Suprapubic skin (tissue), 4 donors: ENCODE results near the gene TSNAX. TPM values are rescaled to one million over a fixed set of nuclear protein-coding genes. Genes with fewer than 3 reads are reported as not detected.
"Not testable (repeated sequence)": the region's sequence is repeated elsewhere in the genome, so short reads cannot be mapped to it uniquely, and the experiment has no call there.

Experiments used
- DNase-seq, 2 donors: peaks; one replicate each; pipeline ENCODE4 v3.0.0-alpha.2; 2019; ENCODE audit warnings: low spot score in 2 of 2
- H3K27ac ChIP-seq: fragments of 200-600 bp; sonication (generic); one replicate; pipeline ENCODE4 v1.5.1; 2019
- H3K27me3 ChIP-seq: fragments of 200-600 bp; sonication (generic); one replicate; pipeline ENCODE4 v1.5.1; 2019
- H3K36me3 ChIP-seq: fragments of 200-600 bp; sonication (generic); one replicate; pipeline ENCODE4 v1.5.1; 2019
- H3K4me1 ChIP-seq: fragments of 200-600 bp; sonication (generic); one replicate; pipeline ENCODE4 v1.5.1; 2019
- H3K4me3 ChIP-seq: fragments of 200-600 bp; sonication (generic); one replicate; pipeline ENCODE4 v1.5.1; 2019; ENCODE audit warnings: mild to moderate bottlenecking
- H3K9me3 ChIP-seq: fragments of 200-600 bp; sonication (generic); one replicate; pipeline ENCODE4 v1.5.1; 2019
- CTCF ChIP-seq, 2 donors: fragments of 200-600 bp in 1 of 2; fragments of 450-650 bp in 1 of 2; sonication (generic) in 1 of 2; IDR thresholded peaks; one replicate each; pipeline ENCODE4 v1.5.1; 2016 to 2019; ENCODE audit warnings: antibody characterized with exemption in 2 of 2, mild to moderate bottlenecking in 1 of 2, moderate library complexity in 1 of 2
- EP300 ChIP-seq: sonication (generic); formaldehyde crosslinking; IDR thresholded peaks from one replicate; pipeline ENCODE4 v1.6.1; 2017; ENCODE audit warnings: antibody characterized with exemption
- POLR2A ChIP-seq, 2 donors: fragments of 450-650 bp; IDR thresholded peaks; one replicate each; pipeline ENCODE4 v1.6.1; 2017; ENCODE audit warnings: antibody characterized with exemption in 2 of 2, mild to moderate bottlenecking in 2 of 2, moderate library complexity in 2 of 2
- POLR2AphosphoS5 ChIP-seq, 3 donors: sonication (generic); formaldehyde crosslinking; IDR thresholded peaks; one replicate each; pipeline ENCODE4 v1.6.1; 2017; ENCODE audit warnings: antibody characterized with exemption in 3 of 3
- WGBS: methylation state at CpG from one replicate; pipeline ENCODE4 v1.1.5; 2018; 5-methylcytosine and 5-hydroxymethylcytosine counted together
- total RNA-seq, 4 donors: library from RNA; depleted of rRNA; stranded (reverse); fragments of >200 nt; gene quantifications; one replicate each; pipeline ENCODE4 v1.1.0, GENCODE V29; 2016

The TSNAX gene
- total RNA-seq, 4 donors from 2014 or later = 18.8 to 36.4 (median 25.4) TPM

DNA sequence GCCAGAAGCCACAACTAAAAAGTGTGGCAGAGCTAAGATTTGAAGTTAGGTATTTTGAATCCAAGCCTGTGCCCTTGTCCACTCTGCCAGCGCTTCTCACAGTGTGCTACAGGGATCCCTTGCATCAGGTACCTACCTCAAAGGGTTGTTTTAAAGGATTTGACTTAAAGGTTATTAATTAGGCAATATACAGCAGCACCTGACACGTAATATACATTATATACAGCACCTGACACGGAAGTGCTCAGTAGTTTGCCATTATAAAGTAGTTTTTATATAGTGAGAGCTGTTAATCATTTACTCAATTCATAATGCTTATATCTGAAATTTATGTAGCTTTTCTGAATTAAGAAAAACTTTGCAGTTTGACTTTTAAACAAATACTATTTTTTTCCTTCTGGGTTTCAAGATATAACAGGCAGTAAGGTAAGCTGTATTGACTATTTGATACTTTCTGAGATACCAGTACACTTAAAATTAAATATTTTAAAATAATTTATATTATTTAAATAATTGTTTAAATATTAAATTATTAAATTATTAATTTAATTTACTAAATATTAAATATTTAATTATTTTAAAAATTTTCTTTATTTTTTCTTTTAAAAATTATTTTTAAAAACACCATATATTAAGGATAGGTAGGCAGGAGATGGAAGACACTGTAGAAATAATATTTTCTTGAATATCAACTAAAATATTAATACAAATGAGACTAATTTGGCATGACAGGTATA, 33.3 kb downstream of the TSNAX start:
- Histone ChIP-seq H3K4me1 (no peaks in the 10 kb centered on the region), H3K9me3 (no peaks in the 10 kb centered on the region), H3K27ac (no peak overlapping the region), H3K36me3 (peaks cover 22% of the 10 kb centered on the region), H3K27me3 (no peaks in the 10 kb centered on the region), H3K4me3 (no peak overlapping the region)
- 96% methylated on average over 3 of the region's 3 CpGs for WGBS
- TF ChIP-seq POLR2A (IDR thresholded peaks at IDR 0.05) (no peak), POLR2AphosphoS5 (IDR thresholded peaks at IDR 0.05) (no peak), CTCF (IDR thresholded peaks at IDR 0.05) (no peak), EP300 (no peak)
- no peak for DNase-seq

GRCh38 chr1:231563247-231563646, 34.8 kb downstream of the TSNAX start:
- Histone ChIP-seq H3K4me1 (no peaks in the 10 kb centered on the region), H3K27ac (no peak overlapping the region), H3K4me3 (no peak overlapping the region), H3K9me3 (no peaks in the 10 kb centered on the region), H3K36me3 (peaks cover 22% of the 10 kb centered on the region), H3K27me3 (no peaks in the 10 kb centered on the region)
- 82% methylated on average over 2 of the region's 2 CpGs for WGBS
- TF ChIP-seq EP300 (no peak), POLR2AphosphoS5 (IDR thresholded peaks at IDR 0.05) (no peak), POLR2A (IDR thresholded peaks at IDR 0.05) (no peak), CTCF (IDR thresholded peaks at IDR 0.05) (no peak)
- no peak for DNase-seq

DNA sequence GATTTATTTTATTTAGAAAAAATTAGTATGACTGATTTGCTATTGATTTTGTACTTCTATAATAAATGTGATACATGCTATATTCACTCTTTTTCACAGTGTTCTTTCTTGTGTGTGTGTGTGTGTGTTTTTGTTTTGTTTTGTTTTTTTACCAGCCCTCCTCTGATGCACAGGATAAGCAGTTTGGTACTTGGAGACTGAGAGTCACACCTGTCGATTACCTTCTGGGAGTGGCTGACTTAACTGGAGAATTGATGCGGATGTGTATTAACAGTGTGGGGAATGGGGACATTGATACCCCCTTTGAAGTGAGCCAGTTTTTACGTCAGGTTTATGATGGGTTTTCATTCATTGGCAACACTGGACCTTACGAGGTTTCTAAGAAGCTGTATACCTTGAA, 35.9 kb downstream of the TSNAX start:
- Histone ChIP-seq H3K27ac (no peak overlapping the region), H3K9me3 (no peaks in the 10 kb centered on the region), H3K4me1 (no peaks in the 10 kb centered on the region), H3K36me3 (peaks cover 22% of the 10 kb centered on the region), H3K27me3 (no peaks in the 10 kb centered on the region), H3K4me3 (no peak overlapping the region)
- TF ChIP-seq EP300 (no peak), POLR2AphosphoS5 (IDR thresholded peaks at IDR 0.05) (no peak), CTCF (IDR thresholded peaks at IDR 0.05) (no peak), POLR2A (IDR thresholded peaks at IDR 0.05) (no peak)
- no peak for DNase-seq
- WGBS = 98% methylated on average over 4 of the region's 4 CpGs

GRCh38 chr1:231566496-231566895, 38.0 kb downstream of the TSNAX start:
- Histone ChIP-seq H3K36me3 (peaks cover 15% of the 10 kb centered on the region), H3K27me3 (no peaks in the 10 kb centered on the region), H3K9me3 (no peaks in the 10 kb centered on the region), H3K27ac (no peak overlapping the region), H3K4me3 (no peak overlapping the region), H3K4me1 (peaks cover 1% of the 10 kb centered on the region)
- 96% methylated on average over 2 of the region's 2 CpGs for WGBS
- TF ChIP-seq POLR2AphosphoS5 (IDR thresholded peaks at IDR 0.05) = no peak
- TF ChIP-seq CTCF (IDR thresholded peaks at IDR 0.05) = no peak
- no peak for TF ChIP-seq POLR2A (IDR thresholded peaks at IDR 0.05)
- no peak for TF ChIP-seq EP300
- no peak for DNase-seq

DNA sequence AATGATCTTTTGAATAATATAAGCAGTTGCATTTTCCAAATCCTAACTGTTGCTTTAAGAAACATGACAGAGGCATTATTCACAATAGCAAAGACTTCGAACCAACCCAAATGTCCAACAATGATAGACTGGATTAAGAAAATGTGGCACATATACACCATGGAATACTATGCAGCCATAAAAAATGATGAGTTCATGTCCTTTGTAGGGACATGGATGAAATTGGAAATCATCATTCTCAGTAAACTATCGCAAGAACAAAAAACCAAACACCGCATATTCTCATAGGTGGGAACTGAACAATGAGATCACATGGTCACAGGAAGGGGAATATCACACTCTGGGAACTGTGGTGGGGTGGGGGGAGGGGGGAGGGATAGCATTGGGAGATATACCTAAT, 41.8 kb downstream of the TSNAX start:
- H3K27ac ChIP-seq, H3K4me3 ChIP-seq, H3K4me1 ChIP-seq, H3K9me3 ChIP-seq, DNase-seq, H3K27me3 ChIP-seq, H3K36me3 ChIP-seq: not testable (repeated sequence)
- 94% methylated on average over 3 of the region's 3 CpGs for WGBS

DNA sequence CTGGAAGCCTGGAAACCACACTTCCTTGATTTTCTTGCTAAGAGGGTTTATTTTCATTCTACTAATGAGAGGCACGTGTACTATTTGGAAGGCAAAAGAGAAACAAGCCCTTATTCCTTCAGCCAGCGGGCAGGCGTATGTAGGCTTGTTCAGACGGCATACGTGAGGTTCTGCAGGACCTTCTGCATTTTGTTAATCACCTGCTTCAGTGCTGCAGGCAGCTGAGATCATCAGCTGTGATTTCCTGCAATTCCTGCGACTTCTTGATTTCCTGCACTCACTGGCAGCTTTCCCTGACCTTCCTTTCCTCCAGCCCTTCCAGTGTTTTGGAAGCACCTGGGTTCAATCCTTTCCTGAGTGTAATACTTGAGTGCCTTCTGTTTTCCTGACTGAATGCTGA, 43.4 kb downstream of the TSNAX start:
- H3K27ac ChIP-seq = peak overlapping the region; percentile 47

More for the DNA sequence above, 43.4 kb downstream of the TSNAX start:
- no peaks in the 10 kb centered on the region for H3K27me3 ChIP-seq
- H3K9me3 ChIP-seq = no peaks in the 10 kb centered on the region
- no peak for DNase-seq
- peaks cover 10% of the 10 kb centered on the region for H3K4me1 ChIP-seq
- TF ChIP-seq EP300 = no peak
- no peak for TF ChIP-seq POLR2AphosphoS5 (IDR thresholded peaks at IDR 0.05)
- TF ChIP-seq CTCF (IDR thresholded peaks at IDR 0.05) = no peak
- TF ChIP-seq POLR2A (IDR thresholded peaks at IDR 0.05) = no peak
- 26% methylated on average over 6 of the region's 6 CpGs for WGBS
- no peaks in the 10 kb centered on the region for H3K36me3 ChIP-seq
- no peak overlapping the region for H3K4me3 ChIP-seq
